ENCODE results near the gene ADAMTS12. TPM values are rescaled to one million over a fixed set of nuclear protein-coding genes. Genes with fewer than 3 reads are reported as not detected.

The ADAMTS12 gene
- polyA plus RNA-seq, 1 donor (not counting 4 experiments of a cell fraction or from before 2014, with no cell fraction given), result 0.49 TPM

DNA sequence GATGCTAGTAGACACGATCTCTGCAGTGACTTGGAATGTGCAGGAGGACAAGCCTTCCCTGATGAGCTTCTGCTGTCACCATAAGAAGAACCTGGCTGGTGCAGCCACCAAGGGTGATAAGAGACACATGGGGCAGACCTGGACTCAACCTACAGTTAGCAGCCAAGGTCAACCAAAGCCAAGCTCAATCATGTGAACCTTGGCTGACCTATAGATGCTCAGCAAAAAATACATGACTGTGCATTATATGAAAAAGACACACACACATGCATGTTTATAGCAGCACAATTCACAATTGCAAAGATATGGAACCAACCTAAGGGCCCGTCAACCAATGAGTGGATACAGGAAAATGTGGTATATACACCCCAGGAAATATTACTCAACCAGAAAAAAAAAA, 364.1 kb downstream of the ADAMTS12 start:
- TF ChIP-seq, protein P1, sequence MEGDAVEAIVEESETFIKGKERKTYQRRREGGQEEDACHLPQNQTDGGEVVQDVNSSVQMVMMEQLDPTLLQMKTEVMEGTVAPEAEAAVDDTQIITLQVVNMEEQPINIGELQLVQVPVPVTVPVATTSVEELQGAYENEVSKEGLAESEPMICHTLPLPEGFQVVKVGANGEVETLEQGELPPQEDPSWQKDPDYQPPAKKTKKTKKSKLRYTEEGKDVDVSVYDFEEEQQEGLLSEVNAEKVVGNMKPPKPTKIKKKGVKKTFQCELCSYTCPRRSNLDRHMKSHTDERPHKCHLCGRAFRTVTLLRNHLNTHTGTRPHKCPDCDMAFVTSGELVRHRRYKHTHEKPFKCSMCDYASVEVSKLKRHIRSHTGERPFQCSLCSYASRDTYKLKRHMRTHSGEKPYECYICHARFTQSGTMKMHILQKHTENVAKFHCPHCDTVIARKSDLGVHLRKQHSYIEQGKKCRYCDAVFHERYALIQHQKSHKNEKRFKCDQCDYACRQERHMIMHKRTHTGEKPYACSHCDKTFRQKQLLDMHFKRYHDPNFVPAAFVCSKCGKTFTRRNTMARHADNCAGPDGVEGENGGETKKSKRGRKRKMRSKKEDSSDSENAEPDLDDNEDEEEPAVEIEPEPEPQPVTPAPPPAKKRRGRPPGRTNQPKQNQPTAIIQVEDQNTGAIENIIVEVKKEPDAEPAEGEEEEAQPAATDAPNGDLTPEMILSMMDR (optimal IDR thresholded peaks at IDR 0.05 in 1 of 3, IDR thresholded peaks at IDR 0.05 in 1 of 3, conservative IDR thresholded peaks at IDR 0.05 in 1 of 3; ENCODE audit: extremely low read depth in 1 of 3, insufficient read depth in 2 of 3, low read length in 3 of 3), result no peak
- no peak for TF ChIP-seq EZH2 (IDR thresholded peaks at IDR 0.05; ENCODE audit: low read length)
- FAIRE-seq (no peak), DNase-seq (ENCODE audit: low read depth, low spot score) (no peak)
- Histone ChIP-seq H3K27ac (ENCODE audit: control insufficient read depth, insufficient read depth, low read length) (no peak overlapping the region), H3K9me1 (ENCODE audit: control insufficient read depth, extremely low read depth, insufficient read depth, low read length) (no peaks in the 10 kb centered on the region), H3K79me2 (ENCODE audit: control insufficient read depth, insufficient read depth, low read length) (no peaks in the 10 kb centered on the region), H4K20me1 (ENCODE audit: control insufficient read depth, extremely low read depth, insufficient read depth, low read length) (no peaks in the 10 kb centered on the region), H2AFZ (ENCODE audit: control insufficient read depth, low read length) (no peak overlapping the region), H3K36me3 (ENCODE audit: control insufficient read depth in 2 of 2, extremely low read depth in 1 of 2, insufficient read depth in 2 of 2, low read length in 2 of 2) (no peaks in the 10 kb centered on the region), H3K9ac (ENCODE audit: control insufficient read depth, extremely low read depth, insufficient read depth, low read length) (no peak overlapping the region), H3K9me3 (ENCODE audit: control insufficient read depth, low read depth, low read length) (no peaks in the 10 kb centered on the region), H3K4me2 (ENCODE audit: control insufficient read depth, extremely low read depth, insufficient read depth, low read depth, low read length) (no peak overlapping the region), H3K27me3 (ENCODE audit: control insufficient read depth, extremely low read depth, insufficient read depth, low read length) (no peaks in the 10 kb centered on the region), H3K4me1 (ENCODE audit: control insufficient read depth, extremely low read depth, insufficient read depth, low read length) (no peaks in the 10 kb centered on the region), H3K4me3 (ENCODE audit: control insufficient read depth in 2 of 3, extremely low read depth in 1 of 3, insufficient read depth in 2 of 3, low read depth in 1 of 3, low read length in 3 of 3) (no peak overlapping the region)
- dilution Hi-C loops (cut with MboI; ENCODE audit: extremely low pct_ligation_motif_present, low sequenced_read_pairs), result no loop called here

DNA sequence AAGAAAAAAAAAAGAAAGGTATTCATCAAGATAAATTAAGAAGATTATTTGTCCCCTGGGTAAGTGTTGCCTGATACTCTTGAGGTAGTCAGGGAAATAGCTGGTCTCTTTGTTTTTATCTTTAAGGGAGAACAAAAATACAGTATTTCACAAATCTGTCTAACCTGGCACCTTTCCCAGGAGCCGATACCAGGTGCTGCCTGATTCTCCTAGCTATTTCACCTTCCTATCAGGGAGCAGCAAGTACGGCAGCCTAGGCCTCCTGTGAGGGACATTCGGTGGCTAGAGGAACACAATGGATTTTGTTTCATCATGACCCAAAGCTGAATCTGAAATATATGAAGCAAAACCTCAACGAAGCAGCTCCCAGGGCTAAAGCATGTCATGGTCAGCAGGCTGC, 365.0 kb downstream of the ADAMTS12 start:
- H3K9me1 ChIP-seq (ENCODE audit: control insufficient read depth, extremely low read depth, insufficient read depth, low read length), result no peaks in the 10 kb centered on the region
- H3K27ac ChIP-seq (ENCODE audit: control insufficient read depth, insufficient read depth, low read length), result no peak overlapping the region
- dilution Hi-C loops (cut with MboI; ENCODE audit: extremely low pct_ligation_motif_present, low sequenced_read_pairs), result no loop called here
- H3K79me2 ChIP-seq (ENCODE audit: control insufficient read depth, insufficient read depth, low read length), result no peaks in the 10 kb centered on the region
- FAIRE-seq, result no peak
- H3K36me3 ChIP-seq (ENCODE audit: control insufficient read depth in 2 of 2, extremely low read depth in 1 of 2, insufficient read depth in 2 of 2, low read length in 2 of 2), result no peaks in the 10 kb centered on the region
- H3K9ac ChIP-seq (ENCODE audit: control insufficient read depth, extremely low read depth, insufficient read depth, low read length), result no peak overlapping the region
- H3K4me1 ChIP-seq (ENCODE audit: control insufficient read depth, extremely low read depth, insufficient read depth, low read length), result no peaks in the 10 kb centered on the region
- H3K27me3 ChIP-seq (ENCODE audit: control insufficient read depth, extremely low read depth, insufficient read depth, low read length), result no peaks in the 10 kb centered on the region
- no peak for DNase-seq (ENCODE audit: low read depth, low spot score)
- no peak overlapping the region for H2AFZ ChIP-seq (ENCODE audit: control insufficient read depth, low read length)
- no peaks in the 10 kb centered on the region for H4K20me1 ChIP-seq (ENCODE audit: control insufficient read depth, extremely low read depth, insufficient read depth, low read length)
- H3K4me3 ChIP-seq (ENCODE audit: control insufficient read depth in 2 of 3, extremely low read depth in 1 of 3, insufficient read depth in 2 of 3, low read depth in 1 of 3, low read length in 3 of 3), result no peak overlapping the region
- no peak overlapping the region for H3K4me2 ChIP-seq (ENCODE audit: control insufficient read depth, extremely low read depth, insufficient read depth, low read depth, low read length)
- no peak for TF ChIP-seq EZH2 (IDR thresholded peaks at IDR 0.05; ENCODE audit: low read length)
- TF ChIP-seq, protein P1 (optimal IDR thresholded peaks at IDR 0.05 in 1 of 3, IDR thresholded peaks at IDR 0.05 in 1 of 3, conservative IDR thresholded peaks at IDR 0.05 in 1 of 3; ENCODE audit: extremely low read depth in 1 of 3, insufficient read depth in 2 of 3, low read length in 3 of 3), result no peak
- H3K9me3 ChIP-seq (ENCODE audit: control insufficient read depth, low read depth, low read length), result no peaks in the 10 kb centered on the region
